Spleen (tissue), 11 donors: ENCODE measurements around the gene C17orf78. TPM values are rescaled to one million over a fixed set of nuclear protein-coding genes. Genes with fewer than 3 reads are reported as not detected.

Experiments
- DNase-seq: peaks from one replicate; pipeline ENCODE4 v3.0.0-alpha.2; 2020
- H3K27ac ChIP-seq, 8 donors: fragments of 200-600 bp; sonication (generic) in 7 of 8; 1 replicate in 4 of 8; 2 replicates in 4 of 8; pipeline versions ENCODE4 v1.5.0 to v1.8.0; 2016 to 2021; ENCODE audit warnings: inconsistent platforms in 4 of 8, mild to moderate bottlenecking in 4 of 8, moderate library complexity in 1 of 8
- H3K27me3 ChIP-seq, 7 donors: fragments of 200-600 bp; sonication (generic) in 6 of 7; replicated peaks in 1 of 7; 1 replicate in 4 of 7; 2 replicates in 3 of 7; pipeline versions ENCODE4 v1.5.0 to v1.8.0; 2016 to 2021; ENCODE audit warnings: inconsistent platforms in 3 of 7, mild to moderate bottlenecking in 1 of 7
- H3K36me3 ChIP-seq, 6 donors: fragments of 200-600 bp; sonication (generic) in 5 of 6; 1 replicate in 4 of 6; 2 replicates in 2 of 6; pipeline versions ENCODE4 v1.5.0 to v1.8.0; 2016 to 2021; ENCODE audit warnings: inconsistent platforms in 2 of 6
- H3K4me1 ChIP-seq, 6 donors: fragments of 200-600 bp; sonication (generic) in 5 of 6; 1 replicate in 3 of 6; 2 replicates in 3 of 6; pipeline versions ENCODE4 v1.5.0 to v1.8.0; 2016 to 2021; ENCODE audit warnings: inconsistent platforms in 3 of 6
- H3K4me3 ChIP-seq, 8 donors: fragments of 200-600 bp; sonication (generic) in 7 of 8; 1 replicate in 4 of 8; 2 replicates in 4 of 8; pipeline versions ENCODE4 v1.5.0 to v1.8.0; 2016 to 2021; ENCODE audit warnings: inconsistent platforms in 4 of 8, mild to moderate bottlenecking in 4 of 8, moderate library complexity in 2 of 8
- H3K9me3 ChIP-seq, 8 donors: fragments of 200-600 bp; sonication (generic) in 7 of 8; 1 replicate in 4 of 8; 2 replicates in 4 of 8; pipeline versions ENCODE4 v1.5.0 to v1.8.0; 2016 to 2021; ENCODE audit warnings: inconsistent platforms in 4 of 8
- POLR2A ChIP-seq, 3 donors: fragments of 450-650 bp; IDR thresholded peaks; one replicate each; pipeline ENCODE4 v1.5.1; 2017; ENCODE audit warnings: antibody characterized with exemption in 3 of 3, mild to moderate bottlenecking in 1 of 3
- POLR2AphosphoS5 ChIP-seq, 3 donors: sonication (generic); formaldehyde crosslinking; IDR thresholded peaks; one replicate each; pipeline ENCODE4 v1.5.1; 2017; ENCODE audit warnings: antibody characterized with exemption in 3 of 3
- WGBS, 5 donors: extraction: QIAGEN DNeasy Blood & Tissue Kit in 3 of 5; methylation state at CpG; one replicate each; pipeline versions ENCODE4 v1.1.5 to v1.1.7; 2013 to 2018; 5-methylcytosine and 5-hydroxymethylcytosine counted together
- intact Hi-C: fragments of 100-400 bp; cut with DNase I; formaldehyde crosslinking; loops from one replicate; pipeline ENCODE4 v1.15.0; 2023; ENCODE audit warnings: low total_unique reads
- polyA plus RNA-seq, 3 donors: library from polyadenylated mRNA; stranded (reverse); fragments of 200-250 nt; gene quantifications; one replicate each; pipeline ENCODE4 v1.2.1, GENCODE V29; 2013
- total RNA-seq, 7 donors: library from RNA; depleted of rRNA in 3 of 7; stranded (reverse); fragments of >200 nt in 3 of 7; fragmentation: NEBNext Ultra II Directional in 4 of 7; extraction: Animal tissue kit (Norgen Biotek cat#: 25700) in 4 of 7; gene quantifications; one replicate each; pipeline versions ENCODE4 v1.1.0 to v1.2.1, GENCODE V29; 2016 to 2021
- TF ChIP-seq, protein P1 (sequence below), 11 experiments: fragments of 200-600 bp in 7 of 11; fragments of 450-650 bp in 4 of 11; sonication (generic) in 4 of 11; IDR thresholded peaks in 8 of 11; conservative IDR thresholded peaks in 3 of 11; 1 replicate in 7 of 11; 2 replicates in 4 of 11; pipeline versions ENCODE4 v1.4.0 to v1.8.0; 2016 to 2021; ENCODE audit warnings: antibody characterized with exemption in 11 of 11, inconsistent platforms in 4 of 11, mild to moderate bottlenecking in 1 of 11
- donor health status: healthy with polysubstance abuse.
- donor health status: DM: no; HTN: no; CAD: no; lungs with moderate emphysema.
- donor health status: DM: no; HTN: no; CAD: no.
- donor health status: Bipolar disorder and iron deficiency.
- donor health status: healthy.
- donor health status: DM: no; HTN: no; CAD: no.
- donor health status: DM: yes; HTN: yes; CAD: no.

Gene C17orf78
- total and polyA plus RNA-seq, 10 donors: not detected

DNA sequence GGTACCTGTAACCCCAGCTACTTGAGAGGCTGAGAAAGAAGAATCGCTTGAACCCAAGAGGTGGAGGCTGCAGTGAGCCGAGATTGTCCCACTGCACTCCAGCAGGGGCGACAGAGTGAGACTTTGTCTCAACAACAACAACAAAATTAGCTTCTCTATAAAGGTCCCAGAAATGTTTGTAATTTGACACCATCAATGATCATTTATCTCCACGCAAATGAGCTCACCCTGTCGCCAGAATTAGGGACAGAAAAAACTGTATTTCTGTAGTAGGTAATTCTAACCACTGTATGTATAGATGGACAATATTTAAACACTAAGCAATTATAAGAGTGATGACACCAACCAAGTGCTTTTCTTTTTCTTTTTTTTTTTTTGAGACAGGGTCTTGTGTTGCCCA is 10.7 kb downstream of the C17orf78 start:
- Histone ChIP-seq H3K27me3 (no peaks in the 10 kb centered on the region), H3K36me3 (no peaks in the 10 kb centered on the region), H3K27ac (no peak overlapping the region), H3K9me3 (no peaks in the 10 kb centered on the region), H3K4me1 (no peaks in the 10 kb centered on the region), H3K4me3 (no peak overlapping the region)
- 92 to 99% (median 95%) methylated on average over 5 of the region's 5 CpGs for WGBS, 5 donors
- DNase-seq: no peak
- TF ChIP-seq POLR2AphosphoS5 (IDR thresholded peaks at IDR 0.05) (no peak), POLR2A (IDR thresholded peaks at IDR 0.05) (no peak)
- TF ChIP-seq, protein P1, sequence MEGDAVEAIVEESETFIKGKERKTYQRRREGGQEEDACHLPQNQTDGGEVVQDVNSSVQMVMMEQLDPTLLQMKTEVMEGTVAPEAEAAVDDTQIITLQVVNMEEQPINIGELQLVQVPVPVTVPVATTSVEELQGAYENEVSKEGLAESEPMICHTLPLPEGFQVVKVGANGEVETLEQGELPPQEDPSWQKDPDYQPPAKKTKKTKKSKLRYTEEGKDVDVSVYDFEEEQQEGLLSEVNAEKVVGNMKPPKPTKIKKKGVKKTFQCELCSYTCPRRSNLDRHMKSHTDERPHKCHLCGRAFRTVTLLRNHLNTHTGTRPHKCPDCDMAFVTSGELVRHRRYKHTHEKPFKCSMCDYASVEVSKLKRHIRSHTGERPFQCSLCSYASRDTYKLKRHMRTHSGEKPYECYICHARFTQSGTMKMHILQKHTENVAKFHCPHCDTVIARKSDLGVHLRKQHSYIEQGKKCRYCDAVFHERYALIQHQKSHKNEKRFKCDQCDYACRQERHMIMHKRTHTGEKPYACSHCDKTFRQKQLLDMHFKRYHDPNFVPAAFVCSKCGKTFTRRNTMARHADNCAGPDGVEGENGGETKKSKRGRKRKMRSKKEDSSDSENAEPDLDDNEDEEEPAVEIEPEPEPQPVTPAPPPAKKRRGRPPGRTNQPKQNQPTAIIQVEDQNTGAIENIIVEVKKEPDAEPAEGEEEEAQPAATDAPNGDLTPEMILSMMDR (IDR thresholded peaks at IDR 0.05 in 8 of 11, conservative IDR thresholded peaks at IDR 0.05 in 3 of 11): no peak
- intact Hi-C loops: no loop called here

DNA sequence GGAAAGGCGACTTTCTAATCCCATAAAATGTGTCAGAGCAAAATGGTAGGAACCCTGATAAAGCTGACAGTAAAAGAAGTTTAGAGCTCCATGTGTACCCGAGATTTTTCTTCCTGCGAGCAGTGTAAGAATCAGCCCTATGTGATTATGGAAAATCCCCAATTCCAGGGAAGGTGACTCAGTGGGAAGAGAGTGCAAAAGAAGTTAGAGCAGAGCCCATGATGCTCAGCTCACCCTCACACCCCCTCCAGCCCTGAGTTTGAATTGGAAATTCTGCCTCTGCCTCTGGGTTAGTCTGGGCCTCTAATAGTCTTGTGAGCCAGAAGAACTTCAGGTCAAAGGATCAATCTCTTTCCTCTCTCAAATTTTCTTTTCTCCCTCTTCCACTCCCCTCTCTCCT is 12.5 kb downstream of the C17orf78 start:
- peaks cover 0 to 11% (median 2%) of the 10 kb centered on the region in 6 donors for H3K4me1 ChIP-seq
- H3K4me3 ChIP-seq: no peak overlapping the region
- no peak overlapping the region for H3K27ac ChIP-seq
- WGBS, 5 donors: 88 to 95% (median 93%) methylated on average over 3 of the region's 3 CpGs
- intact Hi-C loops: no loop called here
- DNase-seq: no peak
- H3K27me3 ChIP-seq: no peaks in the 10 kb centered on the region
- H3K36me3 ChIP-seq: no peaks in the 10 kb centered on the region
- H3K9me3 ChIP-seq: no peaks in the 10 kb centered on the region
- TF ChIP-seq, protein P1 (IDR thresholded peaks at IDR 0.05 in 8 of 11, conservative IDR thresholded peaks at IDR 0.05 in 3 of 11): no peak
- TF ChIP-seq POLR2A (IDR thresholded peaks at IDR 0.05): no peak
- TF ChIP-seq POLR2AphosphoS5 (IDR thresholded peaks at IDR 0.05): no peak

DNA sequence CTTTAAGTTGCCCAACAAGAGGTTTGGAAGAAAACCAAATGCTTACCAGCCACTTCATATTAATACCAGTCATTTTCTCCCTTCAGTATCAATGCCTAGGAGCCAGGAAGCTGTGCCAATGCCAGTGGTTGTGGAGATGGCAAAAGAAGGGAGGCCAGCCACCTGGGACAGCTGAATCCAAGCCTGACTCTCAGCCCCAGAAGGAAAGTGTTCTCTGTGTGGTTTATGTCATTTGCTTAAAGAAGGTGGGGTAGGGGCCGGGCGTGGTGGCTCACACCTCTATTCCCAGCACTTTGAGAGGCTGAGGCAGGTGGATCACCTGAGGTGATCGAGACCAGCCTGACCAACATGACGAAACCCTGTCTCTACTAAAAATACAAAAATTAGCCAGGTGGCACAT is 13.4 kb downstream of the C17orf78 start:
- Histone ChIP-seq H3K4me3 (no peak overlapping the region), H3K36me3 (no peaks in the 10 kb centered on the region), H3K27me3 (no peaks in the 10 kb centered on the region), H3K4me1 (peaks cover 0 to 11% (median 2%) of the 10 kb centered on the region in 6 donors), H3K9me3 (no peaks in the 10 kb centered on the region), H3K27ac (no peak overlapping the region)
- no peak for TF ChIP-seq POLR2A (IDR thresholded peaks at IDR 0.05)
- no peak for TF ChIP-seq POLR2AphosphoS5 (IDR thresholded peaks at IDR 0.05)
- TF ChIP-seq, protein P1 (IDR thresholded peaks at IDR 0.05 in 8 of 11, conservative IDR thresholded peaks at IDR 0.05 in 3 of 11): no peak
- DNase-seq: no peak
- 83 to 98% (median 89%) methylated on average over 4 of the region's 4 CpGs for WGBS, 5 donors
- intact Hi-C loops: no loop called here

DNA sequence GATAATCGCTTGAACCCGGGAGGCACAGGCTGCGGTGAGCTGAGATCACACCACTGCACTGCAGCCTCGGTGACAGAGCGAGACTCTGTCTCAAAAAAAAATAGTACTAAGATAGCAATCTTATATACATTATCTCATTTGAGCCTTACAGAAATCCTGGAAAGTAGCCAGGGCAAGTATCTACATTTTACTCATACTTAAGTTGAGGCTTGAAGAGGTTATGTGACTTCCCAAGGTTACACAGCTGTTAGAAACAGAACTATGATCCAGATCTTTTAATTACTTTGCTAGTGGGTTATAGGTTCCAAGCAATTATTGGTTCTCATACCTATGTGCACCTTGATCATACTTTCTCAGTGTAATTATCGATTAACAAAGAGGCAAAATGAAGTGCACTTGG is 15.4 kb downstream of the C17orf78 start:
- intact Hi-C loops: no loop called here
- no peak overlapping the region for H3K27ac ChIP-seq
- 85 to 98% (median 95%) methylated on average over 6 of the region's 6 CpGs for WGBS, 5 donors
- H3K4me3 ChIP-seq: no peak overlapping the region
- H3K9me3 ChIP-seq: no peaks in the 10 kb centered on the region
- no peak for DNase-seq
- peaks cover 0 to 11% (median 2%) of the 10 kb centered on the region in 6 donors for H3K4me1 ChIP-seq
- TF ChIP-seq, protein P1 (IDR thresholded peaks at IDR 0.05 in 8 of 11, conservative IDR thresholded peaks at IDR 0.05 in 3 of 11): no peak
- TF ChIP-seq POLR2A (IDR thresholded peaks at IDR 0.05) (no peak), POLR2AphosphoS5 (IDR thresholded peaks at IDR 0.05) (no peak)
- H3K27me3 ChIP-seq: no peaks in the 10 kb centered on the region
- no peaks in the 10 kb centered on the region for H3K36me3 ChIP-seq
